Thyroid gland (tissue), 4 donors: ENCODE results near the gene PRRC1. TPM values are rescaled to one million over a fixed set of nuclear protein-coding genes. Genes with fewer than 3 reads are reported as not detected.

Experiments used
- DNase-seq, 2 donors: peaks; one replicate each; pipeline ENCODE4 v3.0.0-alpha.2; 2019
- H3K27ac ChIP-seq, 3 donors: fragments of 200-600 bp; sonication (generic); 1 replicate in 2 of 3; 2 replicates in 1 of 3; pipeline ENCODE4 v1.5.1; 2016 to 2019; ENCODE audit warnings: mild to moderate bottlenecking in 1 of 3, moderate library complexity in 1 of 3
- H3K27me3 ChIP-seq: fragments of 200-600 bp; sonication (generic); one replicate; pipeline ENCODE4 v1.5.1; 2019
- H3K36me3 ChIP-seq, 2 donors: fragments of 200-600 bp; sonication (generic); one replicate each; pipeline ENCODE4 v1.5.1; 2016 to 2019
- H3K4me1 ChIP-seq, 2 donors: fragments of 200-600 bp; sonication (generic); one replicate each; pipeline ENCODE4 v1.5.1; 2017 to 2019
- H3K4me3 ChIP-seq, 3 donors: fragments of 200-600 bp; sonication (generic); replicated peaks in 1 of 3; 1 replicate in 2 of 3; 2 replicates in 1 of 3; pipeline ENCODE4 v1.5.1; 2016; ENCODE audit warnings: mild to moderate bottlenecking in 1 of 3
- H3K9me3 ChIP-seq: fragments of 200-600 bp; sonication (generic); one replicate; pipeline ENCODE4 v1.5.1; 2017
- POLR2A ChIP-seq, 2 donors: fragments of 450-650 bp; IDR thresholded peaks; one replicate each; pipeline ENCODE4 v1.6.1; 2017; ENCODE audit warnings: antibody characterized with exemption in 2 of 2, mild to moderate bottlenecking in 2 of 2, moderate library complexity in 1 of 2
- WGBS, 2 donors: methylation state at CpG; one replicate each; pipeline ENCODE4 v1.1.5; 2017; 5-methylcytosine and 5-hydroxymethylcytosine counted together
- intact Hi-C: fragments of 100-400 bp; cut with DNase I; formaldehyde crosslinking; loops from one replicate; pipeline ENCODE4 v1.15.1; 2023
- total RNA-seq, 4 donors: library from RNA; depleted of rRNA; stranded (reverse); fragments of >200 nt; gene quantifications; one replicate each; pipeline ENCODE4 v1.2.3, GENCODE V29; 2016
- TF ChIP-seq, protein P1 (sequence below), 6 experiments: fragments of 200-600 bp in 3 of 6; fragments of 450-650 bp in 3 of 6; sonication (generic) in 3 of 6; IDR thresholded peaks; one replicate each; pipeline ENCODE4 v1.5.1; 2016 to 2019; ENCODE audit warnings: antibody characterized with exemption in 6 of 6, mild to moderate bottlenecking in 2 of 6, inconsistent platforms in 1 of 6, moderate library complexity in 1 of 6

PRRC1 gene
- total RNA-seq, 4 donors from 2014 or later: 47.4 to 79.0 (median 70.9) TPM

DNA sequence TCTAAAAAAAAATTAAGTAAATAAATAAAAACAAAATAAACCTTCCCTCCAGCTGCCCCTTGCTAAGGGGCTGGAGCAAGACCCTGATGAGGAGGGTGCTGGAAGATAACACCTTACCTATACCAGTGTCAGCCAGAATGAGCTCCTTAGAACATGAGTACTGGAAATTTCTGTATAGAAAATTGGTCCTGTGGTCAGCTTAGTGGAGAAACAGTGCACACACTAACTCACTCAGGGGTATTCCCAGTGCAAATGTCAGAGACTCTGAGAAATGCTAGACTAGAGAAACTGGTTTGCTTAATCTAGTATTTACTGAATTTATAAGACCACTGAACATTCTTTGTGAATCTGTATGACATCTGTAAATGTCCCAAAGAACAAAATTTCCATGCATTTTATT, 69.4 kb downstream of the PRRC1 start:
- no peaks in the 10 kb centered on the region for H3K36me3 ChIP-seq
- no peak for DNase-seq
- no peaks in the 10 kb centered on the region for H3K27me3 ChIP-seq
- no peaks in the 10 kb centered on the region for H3K9me3 ChIP-seq
- peaks cover 12 to 14% of the 10 kb centered on the region in 2 donors for H3K4me1 ChIP-seq
- TF ChIP-seq, protein P1, sequence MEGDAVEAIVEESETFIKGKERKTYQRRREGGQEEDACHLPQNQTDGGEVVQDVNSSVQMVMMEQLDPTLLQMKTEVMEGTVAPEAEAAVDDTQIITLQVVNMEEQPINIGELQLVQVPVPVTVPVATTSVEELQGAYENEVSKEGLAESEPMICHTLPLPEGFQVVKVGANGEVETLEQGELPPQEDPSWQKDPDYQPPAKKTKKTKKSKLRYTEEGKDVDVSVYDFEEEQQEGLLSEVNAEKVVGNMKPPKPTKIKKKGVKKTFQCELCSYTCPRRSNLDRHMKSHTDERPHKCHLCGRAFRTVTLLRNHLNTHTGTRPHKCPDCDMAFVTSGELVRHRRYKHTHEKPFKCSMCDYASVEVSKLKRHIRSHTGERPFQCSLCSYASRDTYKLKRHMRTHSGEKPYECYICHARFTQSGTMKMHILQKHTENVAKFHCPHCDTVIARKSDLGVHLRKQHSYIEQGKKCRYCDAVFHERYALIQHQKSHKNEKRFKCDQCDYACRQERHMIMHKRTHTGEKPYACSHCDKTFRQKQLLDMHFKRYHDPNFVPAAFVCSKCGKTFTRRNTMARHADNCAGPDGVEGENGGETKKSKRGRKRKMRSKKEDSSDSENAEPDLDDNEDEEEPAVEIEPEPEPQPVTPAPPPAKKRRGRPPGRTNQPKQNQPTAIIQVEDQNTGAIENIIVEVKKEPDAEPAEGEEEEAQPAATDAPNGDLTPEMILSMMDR (IDR thresholded peaks at IDR 0.05): no peak
- no peak for TF ChIP-seq POLR2A (IDR thresholded peaks at IDR 0.05)
- no peak overlapping the region for H3K27ac ChIP-seq
- no peak overlapping the region for H3K4me3 ChIP-seq
- intact Hi-C loops: no loop called here

DNA sequence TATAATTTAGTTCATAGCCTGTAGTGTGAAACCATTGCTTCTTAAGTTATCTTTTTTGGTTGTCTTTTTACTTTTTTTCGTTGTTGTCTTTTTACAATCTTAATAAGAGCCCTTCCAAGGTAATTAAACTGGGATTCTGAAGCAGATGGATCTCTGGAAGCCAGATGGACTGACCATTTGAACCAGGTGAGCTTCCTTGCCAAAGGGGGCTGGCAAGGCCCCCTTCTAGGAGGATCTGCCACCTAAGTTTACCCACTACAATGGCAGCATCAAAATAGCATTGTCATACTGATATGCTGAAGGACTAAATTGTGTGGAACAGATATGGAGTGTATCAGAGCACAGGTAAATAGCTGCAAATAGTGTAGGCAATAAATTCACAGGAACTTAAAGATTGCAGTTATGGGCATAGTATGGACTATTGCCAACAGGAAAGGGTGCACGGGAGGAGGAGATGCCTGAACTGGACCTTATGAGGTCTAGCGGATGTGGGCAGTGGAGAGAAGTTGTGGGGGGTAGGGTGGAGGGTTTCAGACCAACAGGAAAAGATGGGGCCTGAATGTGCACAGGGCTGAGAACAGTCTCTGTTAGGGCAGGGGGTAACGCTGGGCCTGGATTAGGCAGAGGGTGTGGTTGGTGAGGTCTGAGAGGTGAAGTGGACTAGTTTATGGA, 69.9 kb downstream of the PRRC1 start:
- no peak for DNase-seq
- intact Hi-C loops: no loop called here
- Histone ChIP-seq H3K4me3 (no peak overlapping the region), H3K36me3 (no peaks in the 10 kb centered on the region), H3K27me3 (no peaks in the 10 kb centered on the region), H3K4me1 (peaks cover 12 to 14% of the 10 kb centered on the region in 2 donors), H3K27ac (no peak overlapping the region), H3K9me3 (no peaks in the 10 kb centered on the region)
- WGBS, 2 donors: 88 to 92% methylated on average over 4 of the region's 4 CpGs
- no peak for TF ChIP-seq POLR2A (IDR thresholded peaks at IDR 0.05)
- TF ChIP-seq, protein P1 (IDR thresholded peaks at IDR 0.05): no peak

DNA sequence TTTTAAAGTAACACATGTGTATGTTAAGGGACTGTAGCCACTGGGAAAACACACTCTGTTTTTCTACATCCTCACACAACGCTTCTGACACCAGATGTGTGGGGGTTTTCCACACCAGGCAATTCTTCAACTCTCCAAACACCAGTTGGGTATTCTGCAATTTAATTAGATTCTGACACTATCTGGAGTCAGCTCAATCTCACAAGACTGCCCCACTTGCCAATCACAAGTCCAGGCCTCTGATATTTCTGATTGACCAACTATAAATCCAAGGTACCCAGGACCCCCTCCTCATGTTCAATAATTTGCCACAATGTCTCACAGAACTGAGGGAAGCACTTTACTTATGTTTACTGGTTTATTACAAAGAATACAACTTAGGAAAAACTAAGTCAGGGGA, 70.9 kb downstream of the PRRC1 start:
- H3K4me1 ChIP-seq: peaks cover 12 to 14% of the 10 kb centered on the region in 2 donors
- no peak for DNase-seq
- intact Hi-C loops: no loop called here
- H3K9me3 ChIP-seq: no peaks in the 10 kb centered on the region
- no peak overlapping the region for H3K27ac ChIP-seq
- no peaks in the 10 kb centered on the region for H3K36me3 ChIP-seq
- WGBS, 2 donors: 90 to 100% methylated on average over 1 of the region's 1 CpG
- TF ChIP-seq POLR2A (IDR thresholded peaks at IDR 0.05): no peak
- TF ChIP-seq, protein P1 (IDR thresholded peaks at IDR 0.05): no peak
- H3K27me3 ChIP-seq: no peaks in the 10 kb centered on the region
- no peak overlapping the region for H3K4me3 ChIP-seq

DNA sequence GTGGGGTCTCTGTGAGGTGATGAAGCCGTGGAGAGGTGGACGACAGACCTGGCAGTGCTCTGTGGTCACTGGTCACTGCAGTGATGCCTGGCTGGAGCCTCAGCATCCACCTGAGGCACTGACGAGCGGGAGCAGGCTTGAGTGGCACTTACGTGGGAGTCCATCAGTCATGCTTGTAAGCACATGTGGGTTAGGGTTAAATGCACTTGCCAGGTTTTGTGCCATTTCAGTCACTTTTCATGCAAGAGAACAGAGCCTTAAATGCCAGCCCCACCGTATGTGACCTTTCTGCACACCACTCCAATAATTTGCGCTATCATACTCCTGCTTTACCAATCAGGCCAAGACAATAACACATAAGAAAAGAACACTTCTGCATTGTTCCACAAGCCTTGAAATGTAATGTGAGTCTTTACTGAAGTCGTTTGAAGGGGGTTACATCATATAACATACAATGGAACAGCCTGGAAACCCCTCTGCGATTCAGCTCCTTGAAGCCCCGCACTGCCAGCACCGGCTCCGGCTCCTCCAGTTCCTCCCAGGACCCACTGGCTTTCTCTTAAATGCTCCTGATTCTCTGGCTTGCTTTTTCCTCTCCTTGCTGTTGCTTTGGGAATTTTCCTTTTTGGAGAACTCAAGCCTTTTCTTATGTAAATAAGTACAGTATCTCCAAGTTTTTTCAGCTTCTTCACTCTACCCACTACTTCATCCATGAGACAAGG, 72.0 kb downstream of the PRRC1 start:
- H3K27me3 ChIP-seq: no peaks in the 10 kb centered on the region
- WGBS, 2 donors: 42 to 49% methylated on average over 11 to 12 of the region's 12 CpGs
- peaks cover 12 to 14% of the 10 kb centered on the region in 2 donors for H3K4me1 ChIP-seq
- H3K36me3 ChIP-seq: no peaks in the 10 kb centered on the region
- H3K27ac ChIP-seq: no peak overlapping the region
- H3K4me3 ChIP-seq: no peak overlapping the region
- TF ChIP-seq POLR2A (IDR thresholded peaks at IDR 0.05): no peak
- TF ChIP-seq, protein P1 (IDR thresholded peaks at IDR 0.05): no peak
- no peaks in the 10 kb centered on the region for H3K9me3 ChIP-seq
- intact Hi-C loops: no loop called here
- peak; percentile 52 to 64 for DNase-seq

DNA sequence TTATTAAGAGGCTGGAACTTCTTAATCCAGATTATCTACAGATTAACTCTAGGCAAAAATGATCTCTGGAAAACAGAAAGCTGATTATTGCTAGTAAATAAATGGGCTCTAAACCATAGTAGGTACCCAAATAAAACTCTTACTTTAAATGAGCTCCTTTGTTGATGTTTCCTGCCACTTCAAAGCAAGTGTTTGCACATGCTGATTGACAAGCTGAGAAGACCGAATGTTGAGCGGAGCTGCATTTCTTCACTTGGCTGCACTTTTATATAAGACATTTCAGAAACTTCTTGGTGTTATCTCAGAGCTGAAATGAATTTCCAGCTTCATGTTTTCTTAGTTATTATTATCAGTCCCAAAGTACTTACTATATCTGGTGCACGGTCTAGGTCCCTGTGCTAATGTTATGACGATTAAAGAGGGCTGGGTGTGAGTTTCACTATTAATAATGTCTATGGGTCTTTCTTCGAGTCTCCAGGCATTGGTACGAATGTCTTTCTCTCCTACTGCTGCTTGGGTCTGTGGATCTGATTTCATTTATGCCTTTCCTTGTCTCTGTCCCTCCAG, 72.8 kb downstream of the PRRC1 start:
- Histone ChIP-seq H3K9me3 (no peaks in the 10 kb centered on the region), H3K27me3 (no peaks in the 10 kb centered on the region), H3K4me3 (no peak overlapping the region), H3K27ac (no peak overlapping the region), H3K36me3 (no peaks in the 10 kb centered on the region), H3K4me1 (peaks cover 12 to 14% of the 10 kb centered on the region in 2 donors)
- no peak for DNase-seq
- WGBS, 2 donors: 54 to 56% methylated on average over 6 of the region's 6 CpGs
- TF ChIP-seq POLR2A (IDR thresholded peaks at IDR 0.05): no peak
- TF ChIP-seq, protein P1 (IDR thresholded peaks at IDR 0.05): no peak
- intact Hi-C loops: no loop called here
